ENCODE data around the gene RNF17. TPM values are rescaled to one million over a fixed set of nuclear protein-coding genes. Genes with fewer than 3 reads are reported as not detected.

RNF17 gene
- total RNA-seq, 1 donor from 2014 or later: not detected

DNA sequence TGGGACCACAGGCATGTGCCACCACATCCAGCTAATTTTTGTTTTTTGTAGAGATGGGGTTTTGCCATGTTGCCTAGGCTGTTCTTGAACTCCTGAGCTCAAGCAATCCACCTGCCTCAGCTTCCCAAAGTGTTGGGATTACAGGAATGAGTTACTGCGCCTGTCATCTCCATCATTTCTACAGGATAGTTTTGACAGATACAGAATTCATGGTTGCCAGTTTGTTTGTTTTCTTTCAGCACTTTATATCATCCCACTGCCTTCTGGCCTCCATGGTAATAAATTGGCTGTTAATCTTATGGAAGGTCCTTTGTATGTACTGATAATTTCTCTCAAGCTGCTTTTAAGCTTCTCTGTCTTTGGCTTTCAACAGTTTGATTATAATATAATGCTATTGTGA lies 165.2 kb downstream of the RNF17 start:
- H3K4me3 Mint-ChIP-seq (ENCODE audit: unreplicated experiment): no peak overlapping the region
- H3K36me3 Mint-ChIP-seq (ENCODE audit: low read depth): peaks cover 7% of the 10 kb centered on the region
- H3K9me3 Mint-ChIP-seq (ENCODE audit: low read depth): no peaks in the 10 kb centered on the region
- no peak for DNase-seq (ENCODE audit: low spot score)
- H3K27me3 Mint-ChIP-seq (ENCODE audit: low read depth): peaks cover 43% of the 10 kb centered on the region
- TF ChIP-seq, protein P1, sequence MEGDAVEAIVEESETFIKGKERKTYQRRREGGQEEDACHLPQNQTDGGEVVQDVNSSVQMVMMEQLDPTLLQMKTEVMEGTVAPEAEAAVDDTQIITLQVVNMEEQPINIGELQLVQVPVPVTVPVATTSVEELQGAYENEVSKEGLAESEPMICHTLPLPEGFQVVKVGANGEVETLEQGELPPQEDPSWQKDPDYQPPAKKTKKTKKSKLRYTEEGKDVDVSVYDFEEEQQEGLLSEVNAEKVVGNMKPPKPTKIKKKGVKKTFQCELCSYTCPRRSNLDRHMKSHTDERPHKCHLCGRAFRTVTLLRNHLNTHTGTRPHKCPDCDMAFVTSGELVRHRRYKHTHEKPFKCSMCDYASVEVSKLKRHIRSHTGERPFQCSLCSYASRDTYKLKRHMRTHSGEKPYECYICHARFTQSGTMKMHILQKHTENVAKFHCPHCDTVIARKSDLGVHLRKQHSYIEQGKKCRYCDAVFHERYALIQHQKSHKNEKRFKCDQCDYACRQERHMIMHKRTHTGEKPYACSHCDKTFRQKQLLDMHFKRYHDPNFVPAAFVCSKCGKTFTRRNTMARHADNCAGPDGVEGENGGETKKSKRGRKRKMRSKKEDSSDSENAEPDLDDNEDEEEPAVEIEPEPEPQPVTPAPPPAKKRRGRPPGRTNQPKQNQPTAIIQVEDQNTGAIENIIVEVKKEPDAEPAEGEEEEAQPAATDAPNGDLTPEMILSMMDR (IDR thresholded peaks at IDR 0.05): no peak
- H3K4me1 Mint-ChIP-seq (ENCODE audit: low read depth): peaks cover 7% of the 10 kb centered on the region
- no peak overlapping the region for H3K27ac Mint-ChIP-seq (ENCODE audit: unreplicated experiment)

Other genes starting within 250 kb of the RNF17 start
- gene ATP12A, start 83.8 kb upstream of the RNF17 start, total RNA-seq: not detected in 3 replicates